Camera-type eye (tissue), 1 donor: Measurements from ENCODE around the gene EEF1E1. TPM values are rescaled to one million over a fixed set of nuclear protein-coding genes. Genes with fewer than 3 reads are reported as not detected.

Experiments
- total RNA-seq: library from RNA; depleted of rRNA; stranded (reverse); fragments of >200 nt; gene quantifications from one replicate; pipeline ENCODE4 v1.2.3, GENCODE V29; 2014

The EEF1E1 gene
- total RNA-seq, result 38.6 TPM

GRCh38 chr6:8102122-8102958 lies at the start of gene EEF1E1:
Gene EEF1E1, minus strand, starts transcription at chr6:8102548. Its CDS starts 27 bp downstream, at chr6:8102521.

GRCh38 chr6:8063761-8064637 lies 38.3 kb downstream of the EEF1E1 start, which contains the start of gene BLOC1S5:
Gene BLOC1S5, minus strand, starts transcription at chr6:8064389. Its CDS starts 13 bp downstream, at chr6:8064376.

Other genes starting within 250 kb of the EEF1E1 start
- gene TXNDC5, start 191.8 kb downstream of the EEF1E1 start, total RNA-seq, result 112 TPM
- 29.0 TPM for gene BLOC1S5, start 38.2 kb downstream of the EEF1E1 start, total RNA-seq